GM12873 (cell line): ENCODE measurements around the gene KIAA1586.

Experiments
- CTCF ChIP-seq: IDR thresholded peaks from 2 replicates; pipeline ENCODE4 v1.5.1; 2012; ENCODE audit warnings: low read depth, mild to moderate bottlenecking, moderate library complexity, low read length, control low read depth; ENCODE audit not compliant: insufficient read depth; ENCODE audit errors: missing control alignments

KIAA1586 gene

GRCh38 chr6:57089687-57090457, 43.4 kb downstream of the KIAA1586 start, which contains the start of gene ZNF451:
TSS of gene ZNF451 (plus strand) at chr6:57090188. CDS start at chr6:57090254, 66 bp downstream.
- TF ChIP-seq CTCF = no peak

DNA sequence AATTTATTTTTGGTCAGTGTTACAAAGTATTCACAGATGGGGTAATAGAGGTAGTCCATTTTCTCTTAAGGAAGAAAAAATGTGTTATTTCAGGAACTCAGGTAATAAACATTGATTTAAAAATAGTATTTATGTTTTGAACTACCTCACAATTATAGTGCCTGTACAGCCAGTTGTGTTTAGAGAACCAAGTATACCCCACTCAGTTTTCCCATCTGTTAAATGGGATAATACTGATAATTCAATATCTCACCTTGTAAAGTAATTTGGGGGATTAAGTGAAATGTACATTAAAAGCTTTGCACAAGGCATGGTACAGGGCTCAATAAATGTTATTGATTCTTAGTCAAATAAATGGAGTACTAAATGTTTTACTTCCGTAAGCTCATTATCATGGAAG, 48.2 kb downstream of the KIAA1586 start:
- TF ChIP-seq CTCF = no peak

- no peak for TF ChIP-seq CTCF
These were observed 51.1 kb downstream of the KIAA1586 start for GRCh38 chr6:57097596-57097995.

DNA sequence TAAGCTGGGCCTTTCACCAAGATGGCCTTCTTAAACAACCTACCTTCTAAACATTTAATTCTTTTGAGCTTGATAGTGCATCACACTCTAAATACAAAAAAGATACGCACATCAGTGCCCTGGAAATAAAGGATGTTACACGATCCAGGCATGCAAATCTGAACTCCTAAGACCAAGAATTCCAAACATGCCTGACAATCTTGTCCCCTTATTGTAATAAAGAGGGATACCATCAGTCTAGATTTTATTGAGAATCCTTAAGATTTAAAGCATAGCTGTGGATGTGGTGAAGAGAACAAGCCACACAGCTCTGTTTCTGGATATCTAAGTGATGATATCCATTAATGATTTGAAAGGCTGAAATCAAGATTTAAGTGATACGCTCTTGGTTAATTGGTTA, 56.5 kb downstream of the KIAA1586 start:
- TF ChIP-seq CTCF = no peak

DNA sequence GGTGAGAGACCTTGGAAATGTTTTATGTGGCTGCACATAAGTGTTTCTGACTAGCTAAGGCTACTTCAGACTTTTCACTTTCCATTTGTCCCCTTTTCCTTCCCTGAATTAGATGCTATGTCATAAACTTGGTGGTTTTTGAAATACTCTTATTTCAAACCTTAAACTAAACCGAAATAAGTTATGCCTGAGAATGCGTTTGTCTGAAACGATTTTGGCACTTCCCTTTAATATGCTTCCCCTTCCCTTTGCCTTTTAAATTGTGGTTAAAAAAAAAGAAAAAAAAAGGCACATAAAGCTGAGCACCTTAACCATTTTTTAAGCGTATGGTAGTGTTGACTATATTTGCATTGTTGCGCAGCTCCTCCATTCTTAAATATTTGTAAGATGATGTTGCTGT, 57.8 kb downstream of the KIAA1586 start:
- no peak for TF ChIP-seq CTCF
